ENCODE results near the gene SEPTIN11.

SEPTIN11 gene

DNA sequence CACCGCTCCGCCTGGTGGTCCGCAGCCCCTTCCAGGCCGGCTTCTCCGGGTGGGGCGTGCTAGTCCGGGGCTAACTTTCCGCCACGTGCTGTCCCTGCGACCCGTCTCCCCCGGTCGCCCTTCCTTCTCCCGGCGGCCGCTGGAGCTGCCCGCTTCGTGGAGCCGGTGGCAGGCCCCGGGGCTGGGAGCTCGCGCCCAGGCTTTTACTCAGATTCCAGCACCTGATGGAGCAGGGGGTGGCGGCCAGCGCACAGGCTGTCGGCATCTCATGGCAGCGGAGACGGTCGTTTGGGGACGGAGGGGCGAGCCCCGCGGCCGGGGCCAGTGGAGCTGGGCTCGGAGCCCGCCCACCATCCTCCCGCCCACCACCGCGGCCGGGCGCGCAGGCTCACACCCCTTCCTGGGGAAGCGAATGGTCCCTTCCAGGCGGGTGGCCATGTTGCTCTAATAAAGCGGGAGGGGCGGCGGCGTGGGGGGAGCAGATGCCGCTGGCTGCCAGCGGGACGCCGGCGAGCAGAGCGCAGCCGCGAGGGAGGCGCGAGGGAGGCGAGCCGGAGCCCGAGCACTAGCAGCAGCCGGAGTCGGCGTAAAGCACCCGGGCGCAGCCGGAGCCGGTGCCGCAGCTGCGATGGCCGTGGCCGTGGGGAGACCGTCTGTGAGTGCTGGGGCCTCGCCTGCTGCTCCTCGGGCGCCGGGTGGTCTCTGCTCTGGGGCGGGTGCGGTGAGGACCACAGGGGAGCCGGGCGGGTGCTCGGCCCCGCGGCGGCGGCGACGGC is at the start of gene SEPTIN11:
SEPTIN11 (plus strand) TSS at position 477 of the 776 bp plus-strand sequence; CDS start at position 629, 152 bp downstream.
- DNase-seq, result peak; percentile 94

DNA sequence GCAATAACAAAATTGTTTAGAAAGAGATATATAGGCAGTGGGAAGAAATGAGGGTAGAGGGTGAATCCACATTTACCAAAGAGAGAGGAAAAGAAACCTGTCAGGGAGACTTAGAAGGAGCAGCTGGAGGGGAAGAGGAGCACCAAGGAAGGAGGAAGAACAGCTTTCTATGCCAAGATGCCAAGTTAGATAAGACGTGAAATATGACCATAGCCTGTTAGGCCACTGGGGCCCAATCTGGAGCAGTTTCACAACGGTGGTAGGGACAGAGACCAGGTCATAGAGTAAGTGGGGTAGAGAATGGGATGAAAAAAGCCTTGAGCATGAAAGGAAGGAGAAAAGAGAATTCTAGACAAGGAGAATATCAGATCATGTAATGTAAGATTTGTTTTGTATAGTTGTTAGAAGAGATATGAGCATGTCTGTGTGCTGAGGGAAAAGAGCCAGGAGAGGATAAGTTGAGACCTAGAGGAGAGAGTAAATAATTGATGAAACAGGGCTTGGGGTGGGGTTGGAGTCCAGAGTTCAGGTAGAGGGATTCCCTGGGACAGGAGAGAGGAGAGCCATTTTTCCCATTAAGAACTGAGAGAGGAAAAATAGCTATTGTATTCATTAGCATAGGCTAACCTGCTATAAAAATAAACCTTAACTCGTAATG is 47.2 kb upstream of the SEPTIN11 start:
- no peak for DNase-seq

DNA sequence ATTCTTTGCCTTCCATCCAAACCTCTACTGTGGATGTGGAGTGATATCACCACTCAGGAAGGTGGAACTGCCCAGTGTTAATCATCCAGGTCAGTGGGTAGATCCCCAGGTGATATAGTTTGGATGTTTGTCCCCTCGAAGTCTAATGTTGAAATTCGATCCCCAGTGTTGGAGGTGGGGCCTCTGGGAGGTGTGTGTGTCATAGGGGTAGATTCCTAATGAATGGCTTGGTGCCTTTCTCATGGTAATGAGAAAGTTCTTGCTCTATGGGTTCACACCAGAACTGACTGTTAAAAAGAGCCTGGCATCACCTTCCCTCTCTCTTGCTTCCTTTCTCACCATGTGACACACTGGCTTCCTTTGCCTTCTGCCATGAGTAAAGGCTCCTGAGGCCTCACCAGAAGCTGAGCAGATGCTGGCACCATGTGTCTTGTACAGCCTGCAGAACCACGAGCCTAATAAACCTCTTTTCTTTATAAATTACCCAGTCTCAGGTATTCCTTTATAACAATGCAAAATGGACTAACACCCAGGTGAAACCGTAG is 44.8 kb upstream of the SEPTIN11 start:
- DNase-seq, result no peak

DNA sequence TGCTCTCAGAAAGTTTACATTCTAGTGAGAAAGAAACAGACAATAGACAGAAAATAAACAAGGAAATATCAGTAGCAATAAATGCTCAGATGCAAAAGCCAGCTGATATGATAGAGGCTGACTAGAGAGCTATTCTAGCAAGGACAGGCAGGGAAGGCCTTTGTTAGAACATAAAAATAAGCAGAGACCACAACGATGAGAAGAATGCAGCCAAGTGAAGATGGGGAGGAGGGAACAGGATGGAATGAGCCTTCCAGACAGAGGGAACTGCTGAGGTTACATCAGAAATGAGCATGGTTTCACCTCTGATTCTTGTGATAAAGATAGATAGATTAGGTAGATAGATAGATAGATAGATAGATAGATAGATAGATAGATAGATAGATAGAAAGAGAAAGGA is 44.0 kb upstream of the SEPTIN11 start:
- DNase-seq, result no peak

DNA sequence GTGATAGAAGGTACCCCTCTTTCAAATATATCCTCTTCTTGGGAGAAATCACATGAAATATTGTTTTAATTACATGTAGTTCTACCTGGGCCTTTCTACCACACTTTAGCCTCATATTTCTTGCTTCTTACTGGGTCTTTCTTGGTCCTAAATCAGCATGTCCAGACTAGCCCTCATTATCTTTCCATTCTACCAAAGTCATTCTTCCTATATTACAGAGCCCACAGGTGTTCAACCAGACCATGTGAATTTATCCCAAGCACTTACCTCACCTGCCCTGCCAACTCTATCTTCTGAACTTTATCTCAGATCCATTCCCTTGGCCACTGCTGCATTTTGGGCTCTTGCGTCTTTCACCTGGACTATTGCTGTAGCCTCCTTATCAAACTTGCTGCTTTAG is 39.8 kb upstream of the SEPTIN11 start:
- no peak for DNase-seq

DNA sequence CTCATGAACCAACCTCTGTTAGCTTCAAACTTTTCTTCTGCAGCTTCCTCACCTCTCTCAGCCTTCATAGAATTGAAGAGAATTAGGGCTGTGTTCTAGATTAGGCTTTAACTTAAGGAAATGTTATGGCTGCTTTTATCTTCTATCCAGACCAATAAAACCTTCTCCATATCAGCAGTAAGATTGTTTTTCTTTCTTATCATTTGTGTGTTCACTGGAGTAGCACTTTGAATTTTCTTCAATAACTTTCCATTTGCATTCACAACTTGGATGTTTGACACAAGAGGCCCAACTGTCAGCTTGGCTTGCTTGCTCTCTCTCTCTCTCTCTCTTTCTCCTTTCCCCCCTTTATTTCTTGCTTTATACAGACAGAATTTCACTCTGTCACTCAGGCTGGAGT is 28.8 kb upstream of the SEPTIN11 start:
- no peak for DNase-seq

DNA sequence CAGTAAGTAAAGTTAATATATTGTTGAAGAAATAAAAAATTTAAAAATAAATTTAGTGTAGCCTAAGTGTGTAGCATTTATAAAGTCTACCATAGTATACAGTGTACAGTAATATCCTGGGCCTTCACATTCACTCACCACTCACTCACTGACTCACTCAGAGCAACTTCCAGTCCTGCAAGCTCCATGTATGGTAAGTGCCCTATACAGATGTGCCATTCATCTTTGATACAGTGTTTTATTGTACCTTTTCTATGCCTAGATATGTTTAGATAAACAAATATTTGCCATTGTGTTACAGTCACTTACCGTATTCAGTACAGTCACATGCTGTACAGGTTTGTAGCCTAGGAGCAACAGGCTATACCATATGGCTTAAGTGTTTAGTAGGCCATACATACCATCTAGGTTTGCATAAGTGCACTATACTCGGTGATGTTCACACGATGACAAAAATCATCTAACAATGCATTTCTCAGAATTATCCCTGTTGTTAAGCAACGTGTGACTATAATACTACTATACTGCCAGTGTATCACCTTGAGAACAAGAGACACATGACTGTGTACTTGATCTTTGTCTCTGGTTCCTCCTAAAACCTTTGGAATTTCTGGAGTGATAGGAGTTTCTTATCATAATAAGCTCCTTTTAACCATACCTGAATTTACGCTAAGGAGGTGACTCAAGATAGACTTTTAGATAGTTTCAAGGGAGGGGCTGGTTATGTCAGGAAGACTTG is 25.8 kb upstream of the SEPTIN11 start:
- DNase-seq, result no peak

DNA sequence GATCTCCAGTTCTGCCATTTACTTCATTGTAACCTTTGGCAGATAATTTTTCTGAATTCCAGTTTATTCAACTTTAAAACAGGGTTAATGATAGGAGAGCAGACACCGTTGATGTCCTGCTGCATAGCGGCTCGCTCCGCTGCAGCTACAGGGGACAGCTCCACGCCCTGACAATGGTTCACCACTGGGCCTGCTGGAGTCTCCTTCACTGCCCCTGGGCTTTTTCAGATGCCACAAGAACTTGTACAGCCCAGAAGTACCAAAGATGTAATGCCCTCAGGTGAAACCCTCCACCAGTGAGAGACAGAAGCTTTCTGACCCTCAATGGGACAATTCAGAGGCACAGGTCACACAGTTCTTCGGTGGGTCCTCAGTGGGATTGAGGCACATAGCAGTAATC is 22.7 kb upstream of the SEPTIN11 start:
- DNase-seq, result no peak

DNA sequence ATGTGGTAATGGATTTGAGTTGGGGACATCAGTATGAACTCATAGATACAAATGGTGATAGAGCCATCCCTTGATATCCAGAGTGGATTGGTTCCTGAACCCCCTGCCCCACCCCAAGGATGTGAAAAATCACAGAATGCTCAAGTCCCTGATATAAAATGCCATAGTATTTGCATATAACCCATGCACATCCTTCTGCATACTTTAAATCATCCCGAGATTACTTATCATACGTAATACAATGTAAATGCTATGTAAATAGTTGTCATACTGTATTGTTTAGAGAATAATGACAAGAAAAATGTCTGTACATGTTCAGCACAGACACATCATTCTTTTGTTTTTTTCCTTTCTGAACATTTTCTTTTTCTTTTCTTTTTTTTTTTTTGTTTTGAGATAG is 18.9 kb upstream of the SEPTIN11 start:
- no peak for DNase-seq

DNA sequence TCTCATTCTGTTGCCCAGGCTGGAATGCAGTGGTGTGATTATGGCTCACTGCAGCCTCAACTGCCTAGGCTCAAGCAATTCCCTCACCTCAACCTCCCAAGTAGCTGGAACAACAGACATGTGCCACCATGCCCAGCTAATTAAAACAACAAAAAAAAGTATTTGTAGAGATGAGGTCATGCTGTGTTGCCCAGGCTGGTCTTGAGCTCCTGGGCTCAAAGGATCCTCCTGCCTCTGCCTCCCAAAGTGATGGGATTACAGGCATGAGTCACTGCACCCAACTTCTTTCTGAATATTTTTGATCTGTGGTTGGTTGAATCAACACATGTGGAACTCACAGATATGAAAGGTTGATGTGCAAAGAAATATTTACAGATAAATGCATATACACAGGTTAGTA is 18.5 kb upstream of the SEPTIN11 start:
- DNase-seq, result no peak

DNA sequence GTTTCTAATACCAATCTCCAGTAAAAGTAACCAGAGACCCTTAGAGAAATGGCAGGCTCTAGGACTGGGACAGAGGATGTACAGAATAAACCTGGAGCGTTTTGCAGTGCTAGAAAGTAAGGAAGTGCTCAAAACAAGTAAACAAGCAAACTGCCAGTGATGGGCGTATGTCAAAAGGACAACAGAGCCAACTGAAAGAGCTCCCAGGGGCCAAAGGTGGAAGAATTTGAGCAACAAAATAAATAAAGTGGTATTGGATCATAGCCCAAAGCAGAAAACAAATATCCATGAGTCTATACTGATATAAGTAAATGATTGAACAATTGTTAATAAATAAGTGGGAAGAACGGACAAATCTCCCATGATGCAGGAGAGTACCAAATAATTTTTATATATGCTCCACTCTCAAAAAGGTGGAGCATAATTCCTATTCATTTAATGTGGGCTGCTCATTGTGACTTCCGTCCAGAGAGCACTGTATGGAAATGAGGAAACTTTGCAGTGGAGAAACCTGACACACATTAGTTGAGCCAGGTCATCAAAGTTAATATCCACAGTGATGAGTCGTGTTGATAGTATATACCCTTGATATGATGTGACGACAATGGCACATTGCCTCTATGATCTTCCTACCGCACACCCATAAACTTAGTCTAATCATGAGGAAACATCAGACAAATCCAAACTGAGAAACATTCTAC is 17.8 kb upstream of the SEPTIN11 start:
- DNase-seq, result no peak

DNA sequence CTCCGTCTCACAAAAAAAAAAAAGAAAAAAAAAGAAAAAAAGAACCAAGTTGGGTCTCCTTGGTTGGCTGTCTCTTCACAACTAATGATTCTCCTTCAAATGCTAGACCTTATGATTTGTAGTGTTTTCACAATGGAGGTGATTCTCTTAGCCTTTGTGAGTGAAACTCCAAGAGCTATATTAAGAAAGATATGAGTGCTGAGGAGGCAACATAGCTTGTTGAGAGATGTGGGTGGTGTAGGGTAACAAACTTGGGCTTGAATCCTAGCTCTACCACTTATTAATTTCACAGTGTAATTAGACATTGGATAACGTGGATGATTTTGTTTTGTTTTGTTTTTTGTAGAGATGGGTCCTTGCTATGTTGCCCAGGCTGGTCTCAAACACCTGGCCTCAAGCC is 10.4 kb upstream of the SEPTIN11 start:
- DNase-seq, result no peak

DNA sequence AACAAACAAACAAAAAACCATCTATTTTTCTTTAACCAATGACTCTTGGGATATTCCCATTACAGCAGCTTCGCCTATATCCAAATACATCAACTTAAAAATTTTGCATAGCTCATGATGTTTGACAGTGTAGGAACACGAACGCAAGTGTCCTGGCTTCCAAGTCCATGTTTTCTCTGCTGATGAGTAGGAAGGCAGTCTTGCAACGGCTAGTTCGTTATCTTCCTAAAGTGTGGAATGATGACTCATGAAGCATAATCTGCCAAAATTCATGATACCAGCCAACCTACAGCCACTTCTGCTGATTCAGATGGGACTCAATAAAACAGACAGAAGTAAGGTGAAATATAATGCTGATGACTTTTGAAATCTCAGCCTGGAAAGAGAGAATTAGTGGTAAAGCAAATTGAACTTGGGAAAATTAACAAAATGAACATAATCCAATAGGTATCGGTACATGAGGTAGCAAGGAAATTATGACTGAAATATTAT is 6.4 kb upstream of the SEPTIN11 start:
- DNase-seq, result no peak

DNA sequence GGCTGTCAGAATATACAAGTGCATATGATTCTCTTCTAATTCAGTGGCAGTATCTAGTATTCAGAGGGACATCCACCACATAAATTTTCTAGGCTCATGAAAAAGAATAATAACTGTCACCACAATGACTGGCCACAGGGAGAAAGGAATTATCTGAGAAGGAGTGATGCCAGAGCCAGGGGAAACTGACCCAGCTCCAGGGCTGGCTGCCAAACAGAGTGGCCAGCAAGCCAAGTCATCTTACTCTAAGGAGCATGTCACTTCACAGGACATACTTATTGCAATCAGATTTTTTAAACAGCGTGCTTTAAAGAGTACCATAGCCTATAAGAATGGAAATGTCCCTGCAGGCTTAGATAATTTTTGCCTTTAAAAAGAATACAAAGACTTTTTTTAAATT is 5.8 kb upstream of the SEPTIN11 start:
- DNase-seq, result no peak

DNA sequence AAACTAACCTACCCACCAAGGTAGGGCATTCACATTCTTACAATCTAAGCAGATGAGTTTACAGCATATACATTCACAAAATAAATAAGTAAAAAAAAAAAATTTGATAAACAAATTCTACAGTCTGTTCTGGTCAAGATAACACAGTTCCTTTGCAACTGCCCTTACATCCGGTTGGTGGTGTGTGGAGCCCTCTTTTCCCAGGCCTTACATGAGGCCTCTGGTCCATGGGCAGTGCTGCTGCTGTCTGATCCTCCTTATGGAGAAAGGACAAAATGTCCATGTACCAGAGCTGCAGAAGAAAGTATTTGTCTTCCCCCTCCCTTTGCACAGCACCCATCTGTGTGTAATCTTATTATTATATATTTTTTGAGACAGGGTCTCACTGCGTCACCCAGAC is 2.2 kb upstream of the SEPTIN11 start:
- no peak for DNase-seq

DNA sequence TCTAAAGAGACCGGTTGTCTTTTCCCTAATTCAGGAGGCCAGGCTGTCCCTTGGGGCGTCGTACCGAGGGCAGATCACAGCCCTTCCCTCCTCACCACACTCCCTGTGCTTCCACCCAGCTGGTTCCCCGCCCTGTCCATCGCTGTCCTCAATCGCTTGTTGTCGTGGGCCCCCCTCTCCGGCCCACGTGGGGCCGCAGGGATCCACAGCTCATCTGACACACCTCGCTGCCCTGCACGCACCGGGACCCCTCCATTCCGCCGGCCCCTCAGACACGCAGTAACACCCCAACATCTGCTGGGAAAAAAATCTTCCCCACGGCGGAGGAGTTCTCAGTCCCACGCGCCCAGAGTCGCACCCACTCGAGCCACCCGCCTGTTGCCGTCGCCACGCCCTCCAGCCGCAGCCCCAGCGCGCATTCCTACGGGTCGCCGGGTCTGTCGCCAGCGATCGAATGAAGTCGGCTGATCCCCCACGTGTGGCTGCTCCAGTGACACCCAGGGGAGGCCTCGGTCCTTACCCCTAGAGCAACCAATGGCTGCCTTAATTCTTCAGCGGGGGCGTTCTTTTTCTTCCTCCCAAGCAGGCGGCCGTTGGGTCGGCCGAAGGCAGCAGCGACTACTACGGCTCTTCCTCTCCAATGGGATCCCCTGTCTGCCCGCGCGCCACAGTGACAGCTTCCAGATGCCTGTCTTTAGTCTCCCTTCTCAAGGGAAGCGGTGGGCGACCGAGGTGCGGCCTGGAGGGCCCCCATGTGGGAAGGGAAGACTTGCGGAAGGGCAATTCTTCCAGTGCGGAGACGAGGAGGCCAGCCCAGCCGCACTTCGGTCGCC is 893 bp upstream of the SEPTIN11 start:
- peak; percentile 69 for DNase-seq

DNA sequence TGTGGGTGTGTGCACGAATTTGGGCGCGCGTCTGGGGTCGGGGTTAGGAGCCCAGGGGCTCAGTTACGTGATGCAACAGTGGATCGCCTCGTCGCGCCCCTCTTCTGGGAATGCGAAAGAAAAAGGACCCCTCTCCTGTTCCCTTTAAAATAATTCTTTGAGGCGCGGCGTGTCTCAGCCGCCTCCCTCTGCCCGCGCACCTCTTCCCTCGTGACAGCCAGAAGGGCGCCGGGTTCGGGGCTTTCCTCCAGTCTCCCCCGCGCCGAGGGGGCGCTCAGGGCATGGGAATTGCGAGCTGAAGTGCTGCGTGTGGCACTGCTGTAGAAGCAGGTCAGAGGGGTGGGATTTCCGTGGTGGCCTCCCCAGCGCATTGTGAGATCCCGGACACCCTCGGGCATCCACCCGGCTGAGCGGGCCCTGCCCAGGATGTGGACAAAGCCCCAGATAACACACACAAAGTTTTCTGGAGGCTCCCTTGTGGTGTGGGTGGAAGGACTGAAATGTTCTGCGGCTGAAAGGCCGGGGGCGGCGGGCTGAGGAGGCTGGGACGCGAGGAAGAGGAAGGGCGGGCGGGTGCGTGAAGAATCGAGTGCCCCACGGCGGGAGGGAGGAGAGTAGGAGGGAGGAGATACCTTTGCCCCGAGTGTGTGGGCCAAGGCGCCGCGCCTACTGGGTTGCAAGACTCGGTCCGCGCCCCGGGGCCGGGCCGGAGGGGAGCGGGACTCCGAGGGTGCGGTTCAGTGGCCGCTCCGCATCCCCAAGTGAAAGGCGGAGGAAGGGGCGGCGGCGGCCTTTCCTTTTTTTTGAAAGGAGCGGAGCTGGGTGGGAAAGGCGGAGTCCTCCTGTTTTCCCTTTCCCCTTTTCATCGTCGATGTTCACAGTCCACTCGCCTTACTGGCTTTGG is 752 bp downstream of the SEPTIN11 start:
- DNase-seq, result peak; percentile 73

DNA sequence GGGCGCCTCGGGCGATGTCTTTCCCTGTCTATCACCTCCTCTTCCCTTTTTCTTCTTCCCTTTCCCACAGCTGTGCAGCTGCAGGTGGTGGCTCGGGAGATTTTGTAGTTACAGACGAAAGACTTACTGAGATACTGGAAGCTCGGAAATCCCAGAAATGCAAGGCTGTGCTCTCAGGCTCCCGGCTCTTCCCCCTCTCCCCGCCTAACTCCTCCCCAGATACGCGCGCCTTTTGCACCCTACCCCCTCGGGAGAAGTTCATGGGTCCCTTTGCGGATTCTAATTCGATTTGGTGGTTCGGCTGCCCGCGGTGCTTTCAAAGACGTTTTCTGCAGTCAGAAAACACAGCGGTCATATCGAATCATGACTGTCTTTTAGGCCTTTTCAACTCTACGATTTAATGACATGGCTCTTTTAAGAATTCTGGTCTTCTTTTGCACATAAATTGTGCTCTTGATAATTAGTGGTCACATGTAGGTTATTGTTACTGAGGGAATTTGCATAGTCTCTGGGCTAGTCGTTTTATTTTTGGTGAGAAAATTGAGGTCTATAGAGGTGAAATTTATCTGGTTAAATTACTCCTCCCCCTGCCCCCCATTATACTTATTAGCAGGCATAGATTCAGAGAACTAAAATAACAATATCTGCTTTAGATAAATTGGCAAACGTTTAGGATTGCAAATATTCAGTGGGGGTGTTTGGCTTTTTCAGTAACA is 1.6 kb downstream of the SEPTIN11 start:
- DNase-seq, result peak; percentile 73

DNA sequence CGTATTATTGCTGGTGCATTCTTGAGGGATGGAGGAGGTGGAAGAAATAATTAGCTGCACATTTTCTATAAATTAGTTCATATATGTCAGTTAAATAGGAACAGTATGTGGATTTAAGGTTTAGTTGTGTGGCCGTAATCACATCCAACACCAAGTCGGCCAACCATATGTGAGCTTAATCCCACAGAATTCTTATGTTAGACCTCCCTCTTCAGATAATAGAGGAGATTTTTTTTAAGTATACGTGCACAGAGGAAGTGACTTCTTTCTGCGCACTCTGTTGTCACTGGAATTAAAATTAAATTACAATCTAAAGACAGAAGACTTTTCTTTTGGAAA is 2.1 kb downstream of the SEPTIN11 start:
- no peak for DNase-seq

DNA sequence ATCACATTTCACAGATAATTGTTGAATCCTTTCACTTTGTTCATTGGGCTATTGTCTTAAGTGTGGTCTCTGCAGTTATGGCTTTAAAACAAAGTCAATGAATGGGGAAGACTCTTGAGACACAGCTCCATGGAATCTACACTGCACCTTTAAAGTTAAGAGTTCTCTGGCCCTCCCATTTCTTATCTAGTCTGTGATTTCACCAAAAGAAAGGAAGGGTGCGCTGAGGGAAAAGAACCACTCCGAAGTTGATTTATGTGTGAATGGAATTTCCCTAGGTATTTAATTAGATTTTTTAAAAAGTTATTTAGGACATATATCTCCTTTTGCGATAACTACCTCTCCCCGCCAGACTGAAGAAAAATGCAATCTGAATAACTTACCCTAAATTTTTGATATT is 2.5 kb downstream of the SEPTIN11 start:
- no peak for DNase-seq

Measured in NCI-H69 (cell line).